ENCODE results near the gene CTSK. TPM values are rescaled to one million over a fixed set of nuclear protein-coding genes. Genes with fewer than 3 reads are reported as not detected.

Gene CTSK
- total RNA-seq, 1 donor from 2014 or later, result 8.8 TPM

GRCh38 chr1:150793221-150793620 is 14.8 kb downstream of the CTSK start:
- peaks cover 2% of the 10 kb centered on the region for H3K4me1 Mint-ChIP-seq (ENCODE audit: low read depth, unreplicated experiment)
- no peak overlapping the region for H3K27ac Mint-ChIP-seq (ENCODE audit: unreplicated experiment)
- no peak overlapping the region for H3K4me3 Mint-ChIP-seq (ENCODE audit: unreplicated experiment)
- no peaks in the 10 kb centered on the region for H3K9me3 Mint-ChIP-seq (ENCODE audit: unreplicated experiment)
- peaks cover 2% of the 10 kb centered on the region for H3K27me3 Mint-ChIP-seq (ENCODE audit: unreplicated experiment)
- DNase-seq, result no peak
- H3K36me3 Mint-ChIP-seq (ENCODE audit: unreplicated experiment), result no peaks in the 10 kb centered on the region
- no peak for TF ChIP-seq CTCF (IDR thresholded peaks at IDR 0.05; ENCODE audit: partially characterized antibody, unreplicated experiment)

GRCh38 chr1:150791585-150791984 is 16.5 kb downstream of the CTSK start:
- TF ChIP-seq CTCF (IDR thresholded peaks at IDR 0.05; ENCODE audit: partially characterized antibody, unreplicated experiment), result no peak
- peaks cover 2% of the 10 kb centered on the region for H3K27me3 Mint-ChIP-seq (ENCODE audit: unreplicated experiment)
- peaks cover 2% of the 10 kb centered on the region for H3K9me3 Mint-ChIP-seq (ENCODE audit: unreplicated experiment)
- H3K36me3 Mint-ChIP-seq (ENCODE audit: unreplicated experiment), result no peaks in the 10 kb centered on the region
- H3K27ac Mint-ChIP-seq (ENCODE audit: unreplicated experiment), result no peak overlapping the region
- H3K4me1 Mint-ChIP-seq (ENCODE audit: low read depth, unreplicated experiment), result no peaks in the 10 kb centered on the region
- DNase-seq, result no peak
- no peak overlapping the region for H3K4me3 Mint-ChIP-seq (ENCODE audit: unreplicated experiment)

GRCh38 chr1:150789396-150789795 is 18.7 kb downstream of the CTSK start:
- peaks cover 2% of the 10 kb centered on the region for H3K27me3 Mint-ChIP-seq (ENCODE audit: unreplicated experiment)
- no peaks in the 10 kb centered on the region for H3K36me3 Mint-ChIP-seq (ENCODE audit: unreplicated experiment)
- H3K4me1 Mint-ChIP-seq (ENCODE audit: low read depth, unreplicated experiment), result no peaks in the 10 kb centered on the region
- no peak overlapping the region for H3K27ac Mint-ChIP-seq (ENCODE audit: unreplicated experiment)
- no peak overlapping the region for H3K4me3 Mint-ChIP-seq (ENCODE audit: unreplicated experiment)
- no peak for TF ChIP-seq CTCF (IDR thresholded peaks at IDR 0.05; ENCODE audit: partially characterized antibody, unreplicated experiment)
- peaks cover 4% of the 10 kb centered on the region for H3K9me3 Mint-ChIP-seq (ENCODE audit: unreplicated experiment)
- no peak for DNase-seq

GRCh38 chr1:150788946-150789345 is 19.1 kb downstream of the CTSK start:
- Mint-ChIP-seq H3K9me3 (ENCODE audit: unreplicated experiment) (peaks cover 4% of the 10 kb centered on the region), H3K27me3 (ENCODE audit: unreplicated experiment) (peaks cover 2% of the 10 kb centered on the region), H3K4me3 (ENCODE audit: unreplicated experiment) (no peak overlapping the region), H3K4me1 (ENCODE audit: low read depth, unreplicated experiment) (no peaks in the 10 kb centered on the region), H3K27ac (ENCODE audit: unreplicated experiment) (no peak overlapping the region), H3K36me3 (ENCODE audit: unreplicated experiment) (no peaks in the 10 kb centered on the region)
- DNase-seq, result no peak
- TF ChIP-seq CTCF (IDR thresholded peaks at IDR 0.05; ENCODE audit: partially characterized antibody, unreplicated experiment), result no peak

GRCh38 chr1:150787455-150787854 is 20.6 kb downstream of the CTSK start:
- Mint-ChIP-seq H3K4me1 (ENCODE audit: low read depth, unreplicated experiment) (no peaks in the 10 kb centered on the region), H3K9me3 (ENCODE audit: unreplicated experiment) (peaks cover 4% of the 10 kb centered on the region), H3K27ac (ENCODE audit: unreplicated experiment) (no peak overlapping the region), H3K4me3 (ENCODE audit: unreplicated experiment) (no peak overlapping the region), H3K27me3 (ENCODE audit: unreplicated experiment) (peaks cover 2% of the 10 kb centered on the region), H3K36me3 (ENCODE audit: unreplicated experiment) (no peaks in the 10 kb centered on the region)
- no peak for DNase-seq
- TF ChIP-seq CTCF (IDR thresholded peaks at IDR 0.05; ENCODE audit: partially characterized antibody, unreplicated experiment), result no peak
